RWPE1 (cell line): Measurements from ENCODE around the gene SP100.
"Not testable (repeated sequence)": the region's sequence is repeated elsewhere in the genome, so short reads cannot be mapped to it uniquely, and the experiment has no call there.

Experiments used
- CTCF ChIA-PET: fragments of 350-600 bp; sonication (Branson Sonifier 250); formaldehyde crosslinking; extraction: SDS; loops from one replicate; lab custom pipeline; 2021; lab: Yijun Ruan, JAX
- POLR2A ChIA-PET: fragments of 400-600 bp; formaldehyde crosslinking; extraction: SDS; loops from one replicate; lab custom pipeline; 2020; ENCODE audit warnings: antibody characterized with exemption; ENCODE audit not compliant: low non-redundant PET; lab: Yijun Ruan, JAX
- DNase-seq: peaks from one replicate; pipeline ENCODE4 v3.0.0; 2012; ENCODE audit warnings: low spot score
- H3K27ac ChIP-seq: fragments of 450-650 bp; 2 replicates; pipeline ENCODE4 v1.5.1; 2017
- CTCF ChIP-seq: fragments of 450-650 bp; conservative IDR thresholded peaks from 2 replicates; pipeline ENCODE4 v1.5.1; 2017; ENCODE audit warnings: low read depth, mild to moderate bottlenecking

The SP100 gene

GRCh38 chr2:230429513-230429912 lies 13.5 kb downstream of the SP100 start:
- POLR2A ChIA-PET = no interaction called here
- no peak for DNase-seq
- H3K27ac ChIP-seq = no peak overlapping the region
- no peak for TF ChIP-seq CTCF
- CTCF ChIA-PET = no interaction called here

- CTCF ChIA-PET = interaction anchor here (0.6 kb wide), 2 partner anchors 13 to 271 kb away, joined by 3 read pairs; no protein-coding TSS in a partner anchor
- H3K27ac ChIP-seq = no peak overlapping the region
- POLR2A ChIA-PET = no interaction called here
- DNase-seq = no peak
- no peak for TF ChIP-seq CTCF
Observed at GRCh38 chr2:230430957-230431910, 15.2 kb downstream of the SP100 start.

- no peak for DNase-seq
- H3K27ac ChIP-seq = no peak overlapping the region
- CTCF ChIA-PET = interaction anchor here (0.6 kb wide), 2 partner anchors 310 to 383 kb away, joined by 3 read pairs; no protein-coding TSS in a partner anchor
- no peak for TF ChIP-seq CTCF
- POLR2A ChIA-PET = interaction anchor here (0.6 kb wide), 1 partner anchor 17 kb away, joined by 3 read pairs; no protein-coding TSS in a partner anchor
Observed at GRCh38 chr2:230434677-230435324, 18.8 kb downstream of the SP100 start.

GRCh38 chr2:230435431-230435830 lies 19.4 kb downstream of the SP100 start:
- ChIA-PET CTCF (interaction anchor here (0.7 kb wide), 1 partner anchor 727 kb away, joined by 5 read pairs; no protein-coding TSS in a partner anchor), POLR2A (no interaction called here)
- DNase-seq = no peak
- no peak overlapping the region for H3K27ac ChIP-seq
- no peak for TF ChIP-seq CTCF

GRCh38 chr2:230439121-230439520 lies 23.1 kb downstream of the SP100 start:
- POLR2A ChIA-PET, DNase-seq, H3K27ac ChIP-seq, CTCF ChIA-PET: not testable (repeated sequence)

- no peak overlapping the region for H3K27ac ChIP-seq
- CTCF ChIA-PET = no interaction called here
- POLR2A ChIA-PET = no interaction called here
- no peak for TF ChIP-seq CTCF
- DNase-seq = no peak
Observed at GRCh38 chr2:230439590-230439989, 23.6 kb downstream of the SP100 start.
